H1 (cell line): ENCODE measurements around the gene POLR2I. TPM values are rescaled to one million over a fixed set of nuclear protein-coding genes. Genes with fewer than 3 reads are reported as not detected.

Experiments used
- HDAC2 ChIP-seq, 2 experiments: fragments of 300-600 bp in 1 of 2; sonication (generic) in 1 of 2; IDR thresholded peaks; 2 replicates each; pipeline ENCODE4 v1.6.1; 2011 to 2012; ENCODE audit warnings: low read depth in 2 of 2, low read length in 2 of 2, mild to moderate bottlenecking in 2 of 2, moderate library complexity in 2 of 2, borderline replicate concordance in 1 of 2, inconsistent platforms in 1 of 2
- HDAC6 ChIP-seq: IDR thresholded peaks from one replicate; pipeline ENCODE4 v1.7.1; 2012; ENCODE audit warnings: low read depth, mild to moderate bottlenecking, inconsistent platforms, low read length, moderate library complexity
- RFX5 ChIP-seq: IDR thresholded peaks from 2 replicates; pipeline ENCODE4 v1.6.1; 2011; ENCODE audit warnings: low read depth, low read length, improper control_type of control experiment, borderline replicate concordance
- SIRT6 ChIP-seq: IDR thresholded peaks from one replicate; pipeline ENCODE4 v1.7.1; 2012; ENCODE audit warnings: low read length, inconsistent platforms
- USF2 ChIP-seq: IDR thresholded peaks from 2 replicates; pipeline ENCODE4 v1.6.1; 2011; ENCODE audit warnings: low read length, improper control_type of control experiment
- ZNF274 ChIP-seq: IDR thresholded peaks from 2 replicates; pipeline ENCODE4 v1.7.0; 2012; ENCODE audit warnings: low read length, borderline replicate concordance; ENCODE audit errors: extremely low read depth
- polyA plus RNA-seq, 7 experiments: library from polyadenylated mRNA; depleted of rRNA in 3 of 7; stranded (reverse) in 5 of 7; unstranded in 2 of 7; fragments of >200 nt in 5 of 7; fragments of 200-250 nt in 2 of 7; gene quantifications; 1 replicate in 5 of 7; 2 replicates in 1 of 7; 4 replicates in 1 of 7; pipeline versions ENCODE4 v1.2.1 to v1.2.3, GENCODE V29; 2011 to 2013; ENCODE audit warnings: missing spikeins in 2 of 7, mixed read lengths in 2 of 7
- total RNA-seq: library from RNA; stranded (reverse); fragmentation: NEBNext Ultra II Directional; extraction: Animal tissue kit (Norgen Biotek cat#: 25700); gene quantifications from 2 replicates; pipeline ENCODE4 v1.2.1, GENCODE V29; 2021

Gene POLR2I
- total and polyA plus RNA-seq, 2 of the 8 experiments (the other 6 are each of a cell fraction or from before 2014, with no cell fraction given), result 143 to 150 TPM

DNA sequence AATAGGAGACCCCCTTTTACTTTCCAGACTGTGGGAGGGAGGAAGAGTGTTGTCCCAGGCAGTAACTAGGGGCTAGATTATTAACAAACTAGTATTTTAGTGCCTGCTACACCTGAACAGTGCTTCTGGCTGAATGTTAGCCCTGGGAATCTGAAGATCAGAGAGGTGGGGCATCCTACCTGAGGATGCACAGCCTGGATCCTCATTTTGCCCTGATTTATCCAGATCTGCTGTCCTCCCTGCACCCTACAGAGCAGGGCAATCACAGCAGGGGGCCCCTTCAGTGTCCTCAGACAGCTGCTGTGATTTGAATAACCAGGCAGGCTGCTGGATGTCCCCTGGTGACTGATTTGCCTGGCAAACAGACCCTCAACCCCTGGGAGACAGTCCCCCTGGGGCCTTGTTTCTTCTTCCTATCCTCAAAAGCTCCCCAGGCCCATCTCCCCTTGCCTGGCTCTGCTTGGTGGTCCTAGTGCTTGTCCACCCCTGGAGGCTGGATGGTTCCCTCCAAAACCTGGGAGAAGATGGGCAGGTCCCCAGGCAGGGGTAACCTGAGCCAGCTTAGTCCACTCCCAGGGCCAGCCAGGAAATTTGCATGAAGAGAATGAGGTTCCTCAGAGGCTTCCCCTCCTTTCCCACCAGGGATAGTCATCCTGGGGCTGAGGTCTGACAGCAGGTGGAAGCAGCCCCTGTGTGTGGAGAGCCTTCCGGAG is 4.0 kb downstream of the POLR2I start, which contains the start of gene OVOL3 (continued):
- no peak for TF ChIP-seq USF2
- no peak for TF ChIP-seq ZNF274
- TF ChIP-seq RFX5, result no peak
- no peak for TF ChIP-seq SIRT6
- TF ChIP-seq HDAC6, result no peak
- no peak for TF ChIP-seq HDAC2 (IDR thresholded peaks at IDR 0.05; ENCODE audit: borderline replicate concordance in 1 of 2, low read depth in 2 of 2, low read length in 2 of 2)
